Suppressor macrophage treated with lipopolysaccharide for 4 hours (primary cell): ENCODE measurements around the gene WDFY1.

Experiments used
- DNase-seq: peaks from one replicate; pipeline ENCODE4 v3.0.0-alpha.2; 2020

The WDFY1 gene

GRCh38 chr2:223852281-223852795 is 92.8 kb downstream of the WDFY1 start:
- no peak for DNase-seq

DNA sequence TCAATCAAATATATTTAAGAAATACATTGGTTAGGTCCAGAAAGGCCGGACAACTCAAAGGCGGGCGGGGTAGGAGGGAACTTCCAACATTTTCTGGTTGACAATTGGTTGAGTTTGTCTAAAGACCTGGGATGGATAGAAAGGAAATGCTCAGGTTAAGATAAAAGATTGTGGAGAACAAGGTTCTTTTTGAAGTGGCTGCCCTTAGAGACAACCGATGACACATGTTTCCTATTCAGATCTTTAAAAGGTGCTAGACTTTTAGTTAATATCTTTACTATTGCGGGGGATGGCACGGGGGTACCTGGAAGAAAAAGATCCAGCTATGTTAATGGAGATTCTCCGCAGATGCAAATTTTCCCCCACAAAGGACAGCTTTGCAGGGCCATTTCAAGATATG is 97.7 kb downstream of the WDFY1 start:
- DNase-seq = no peak

GRCh38 chr2:223846515-223846914 is 98.6 kb downstream of the WDFY1 start:
- no peak for DNase-seq

- DNase-seq = peak; percentile 64
Observed at GRCh38 chr2:223841436-223842190, 103.5 kb downstream of the WDFY1 start.

GRCh38 chr2:223837287-223838061 is 107.7 kb downstream of the WDFY1 start, which contains the start of gene AP1S3:
Gene AP1S3 (minus strand): TSS chr2:223837582. CDS start chr2:223837450, 132 bp downstream.
- DNase-seq = peak; percentile 46

- peak; percentile 57 for DNase-seq
Observed at GRCh38 chr2:223835701-223836532, 109.2 kb downstream of the WDFY1 start.

DNA sequence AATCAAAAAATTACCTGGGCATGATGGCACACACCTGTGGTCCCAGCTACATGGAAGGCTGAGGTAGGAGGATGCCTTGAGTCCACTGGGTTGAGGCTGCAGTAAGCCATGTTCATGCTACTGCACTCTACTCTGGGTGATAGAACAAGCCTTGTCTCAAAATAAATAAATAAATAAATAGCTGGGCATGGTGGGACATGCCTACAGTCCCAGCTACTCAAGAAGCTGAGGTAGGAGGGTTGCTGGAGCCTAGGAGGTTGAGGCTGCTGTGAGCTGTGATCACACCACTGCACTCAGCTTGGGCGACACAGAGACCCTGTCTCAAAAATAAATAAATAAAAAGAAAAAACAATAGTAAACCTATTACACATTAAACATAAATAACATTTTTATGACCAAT is 110.7 kb downstream of the WDFY1 start:
- no peak for DNase-seq

GRCh38 chr2:223832241-223832903 is 112.8 kb downstream of the WDFY1 start:
- no peak for DNase-seq

GRCh38 chr2:223829128-223829527 is 116.0 kb downstream of the WDFY1 start:
- no peak for DNase-seq

- no peak for DNase-seq
Observed at GRCh38 chr2:223828314-223828713, 116.8 kb downstream of the WDFY1 start.

DNA sequence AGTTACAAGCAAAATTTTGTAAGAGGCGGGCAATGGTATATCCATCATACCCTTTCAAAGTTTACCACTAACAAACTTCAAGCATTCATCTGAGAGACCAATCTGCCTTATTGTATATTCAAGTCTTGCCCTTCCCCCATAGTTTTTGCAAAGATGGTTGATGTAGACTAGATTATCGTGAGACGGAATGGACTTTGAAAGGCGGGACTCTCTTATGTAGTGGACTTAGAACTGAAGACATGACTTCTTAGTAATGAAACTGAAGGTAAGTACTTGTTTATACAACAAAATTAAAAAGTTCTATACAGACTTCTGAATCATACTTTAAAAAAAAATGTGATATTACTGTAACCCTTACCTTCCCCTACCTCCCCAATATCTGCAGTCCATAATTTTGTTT is 118.1 kb downstream of the WDFY1 start:
- no peak for DNase-seq
